GM12878 (cell line): Measurements from ENCODE around the gene HDAC7. TPM values are rescaled to one million over a fixed set of nuclear protein-coding genes. Genes with fewer than 3 reads are reported as not detected.

ENCODE experiments used
- ATAC-seq: fragments of 200-7000 bp; cut with Tn5 transposase; 3 replicates; pipeline ENCODE4 v1.9.1; 2020; ENCODE audit warnings: mild to moderate bottlenecking, moderate library complexity
- BruUV-seq: library from RNA; stranded (reverse); fragments of 400-500 nt; replicated peaks from 2 replicates; lab custom pipeline; 2021; lab: Mats Ljungman, UMichigan
- CTCF ChIA-PET: fragments of 300-600 bp; sonication (Branson Sonifier 250); formaldehyde crosslinking; extraction: SDS; loops from one replicate; lab custom pipeline; 2021; ENCODE audit warnings: inconsistent platforms; lab: Yijun Ruan, JAX
- POLR2A ChIA-PET: fragments of 350-600 bp; formaldehyde crosslinking; extraction: SDS; loops from one replicate; lab custom pipeline; 2021; ENCODE audit warnings: inconsistent platforms; lab: Charles Lee
- RAD21 ChIA-PET: fragments of 300-600 bp; sonication (Branson Sonifier 250); formaldehyde crosslinking; loops from one replicate; lab custom pipeline; 2023; ENCODE audit warnings: antibody characterized with exemption; ENCODE audit not compliant: unreplicated experiment; lab: Charles Lee
- SMC1A ChIA-PET: fragments of 300-600 bp; sonication (Branson Sonifier 250); formaldehyde crosslinking; loops from one replicate; lab custom pipeline; 2023; ENCODE audit not compliant: unreplicated experiment, uncharacterized antibody; lab: Charles Lee
- DNase-seq: peaks from one replicate; pipeline ENCODE4 v3.0.0-alpha.2; 2011; ENCODE audit warnings: low read depth, low spot score
- FAIRE-seq: peaks from 3 replicates; lab custom pipeline; 2011; peaks lifted over from hg19 to GRCh38; lab: Jason Lieb, UNC
- H2AFZ ChIP-seq: 2 replicates; pipeline ENCODE4 v1.6.0; 2011; ENCODE audit warnings: low read depth, low read length, control low read depth; ENCODE audit not compliant: control insufficient read depth
- H3K27ac ChIP-seq: 2 replicates; pipeline ENCODE4 v1.5.1; 2011; ENCODE audit warnings: control low read depth; ENCODE audit not compliant: control insufficient read depth, insufficient read depth
- H3K27me3 ChIP-seq, 2 experiments: replicated peaks in 1 of 2; 2 replicates each; pipeline versions ENCODE4 v1.6.0 to v1.6.1; 2011; ENCODE audit warnings: low read length in 1 of 2; ENCODE audit not compliant: control insufficient read depth in 2 of 2, insufficient read depth in 2 of 2
- H3K36me3 ChIP-seq, 2 experiments: 2 replicates each; pipeline ENCODE4 v1.5.1; 2011; ENCODE audit warnings: low read length in 1 of 2; ENCODE audit not compliant: control insufficient read depth in 2 of 2, insufficient read depth in 2 of 2
- H3K4me1 ChIP-seq: 2 replicates; pipeline ENCODE4 v1.6.1; 2011; ENCODE audit warnings: mild to moderate bottlenecking, low read length, moderate library complexity, mixed read lengths; ENCODE audit not compliant: control insufficient read depth, insufficient read depth
- H3K4me2 ChIP-seq: 2 replicates; pipeline ENCODE4 v1.6.0; 2011; ENCODE audit warnings: control low read depth; ENCODE audit not compliant: control insufficient read depth, insufficient read depth
- H3K4me3 ChIP-seq: fragments of 200-600 bp; sonication (generic); 2 replicates; pipeline ENCODE4 v1.5.1; 2016
- H3K79me2 ChIP-seq: 2 replicates; pipeline ENCODE4 v1.6.0; 2011; ENCODE audit warnings: low read length; ENCODE audit not compliant: control insufficient read depth, insufficient read depth
- H3K9ac ChIP-seq: 2 replicates; pipeline ENCODE4 v1.8.0; 2011; ENCODE audit warnings: low read length, control low read depth, mixed read lengths; ENCODE audit not compliant: control insufficient read depth, insufficient read depth
- H3K9me3 ChIP-seq: replicated peaks from 3 replicates; pipeline ENCODE4 v1.5.1; 2011; ENCODE audit warnings: mild to moderate bottlenecking, low read length; ENCODE audit not compliant: control insufficient read depth, insufficient read depth
- H4K20me1 ChIP-seq: 2 replicates; pipeline ENCODE4 v1.6.0; 2011; ENCODE audit not compliant: control insufficient read depth, insufficient read depth
- BACH1 ChIP-seq: fragments of 450-650 bp; IDR thresholded peaks from 2 replicates; pipeline ENCODE4 v1.6.1; 2017; ENCODE audit warnings: mild to moderate bottlenecking, borderline replicate concordance
- EGR1 ChIP-seq, 2 experiments: IDR thresholded peaks; 1 replicate in 1 of 2; 2 replicates in 1 of 2; pipeline ENCODE4 v1.6.1; 2011 to 2012; ENCODE audit warnings: low read depth in 2 of 2, low read length in 2 of 2, borderline replicate concordance in 1 of 2, mild to moderate bottlenecking in 1 of 2, moderate library complexity in 1 of 2
- NFIC ChIP-seq: IDR thresholded peaks from 2 replicates; pipeline ENCODE4 v1.6.1; 2012; ENCODE audit warnings: low read depth, mild to moderate bottlenecking, inconsistent platforms, low read length, moderate library complexity
- PML ChIP-seq: IDR thresholded peaks from 2 replicates; pipeline ENCODE4 v1.6.1; 2012; ENCODE audit warnings: low read length, inconsistent platforms
- REST ChIP-seq: IDR thresholded peaks from 2 replicates; pipeline ENCODE4 v1.6.1; 2012; ENCODE audit warnings: mild to moderate bottlenecking, low read depth, low read length
- STAT1 ChIP-seq: fragments of 450-650 bp; conservative IDR thresholded peaks from 2 replicates; pipeline ENCODE4 v1.6.1; 2014; ENCODE audit warnings: antibody characterized with exemption, mild to moderate bottlenecking
- STAT3 ChIP-seq: IDR thresholded peaks from 2 replicates; pipeline ENCODE4 v1.6.1; 2011; ENCODE audit warnings: low read depth, low read length, improper control_type of control experiment
- TCF12 ChIP-seq: IDR thresholded peaks from 2 replicates; pipeline ENCODE4 v1.6.1; 2011; ENCODE audit warnings: low read depth, mild to moderate bottlenecking, low read length
- ZNF274 ChIP-seq: IDR thresholded peaks from one replicate; pipeline ENCODE4 v1.8.0; 2011; ENCODE audit not compliant: insufficient read length, insufficient read depth
- ZNF622 ChIP-seq: fragments of 450-650 bp; IDR thresholded peaks from 2 replicates; pipeline ENCODE4 v1.6.1; 2017; ENCODE audit warnings: mild to moderate bottlenecking, inconsistent platforms
- WGBS: methylation state at CpG from one replicate; pipeline ENCODE4 v1.1.6; 2016; ENCODE audit warnings: low lambda C conversion rate; ENCODE audit not compliant: insufficient replicate concordance, insufficient coverage; ENCODE audit errors: missing lambda C conversion rate; 5-methylcytosine and 5-hydroxymethylcytosine counted together
- in situ Hi-C: fragments of 300-500 bp; cut with MboI; formaldehyde crosslinking; loops from 9 replicates; pipeline ENCODE4 v1.14.3; 2018; ENCODE audit warnings: mixed read lengths
- intact Hi-C: fragments of 100-400 bp; cut with micrococcal nuclease; formaldehyde crosslinking; loops from one replicate; pipeline ENCODE4 v1.14.2; 2022; ENCODE audit not compliant: unreplicated experiment
- polyA plus RNA-seq, 11 experiments: library from polyadenylated mRNA; depleted of rRNA in 4 of 11; unstranded in 6 of 11; stranded (reverse) in 5 of 11; fragments of >200 nt; fragmentation: Nextera tagmentation in 4 of 11; fragmentation: Illumina TruSeq in 1 of 11; extraction: Ambion mirVana in 4 of 11; extraction: Trizol in 1 of 11; gene quantifications; 1 replicate in 1 of 11; 2 replicates in 10 of 11; pipeline versions ENCODE4 v1.2.1 to v1.2.3, GENCODE V29; 2011 to 2016; ENCODE audit warnings: inconsistent platforms in 2 of 11, missing spikeins in 2 of 11, low read depth in 1 of 11
- total RNA-seq, 4 experiments: library from RNA; depleted of rRNA in 3 of 4; stranded (reverse); fragments of >200 nt in 3 of 4; fragmentation: Illumina TruSeq in 1 of 4; extraction: Trizol in 1 of 4; gene quantifications; 2 replicates each; pipeline versions ENCODE4 v1.2.1 to v1.2.3, GENCODE V29; 2013 to 2021
- TF ChIP-seq, protein P1 (sequence below): fragments of 450-650 bp; formaldehyde crosslinking; IDR thresholded peaks from 2 replicates; pipeline ENCODE4 v1.5.0; 2022; ENCODE audit warnings: mild to moderate bottlenecking, missing genetic modification characterization
- TF ChIP-seq, protein P2 (sequence below): fragments of 450-650 bp; IDR thresholded peaks from 2 replicates; pipeline ENCODE4 v1.6.1; 2017; ENCODE audit warnings: mild to moderate bottlenecking, moderate library complexity
- TF ChIP-seq, protein P3 (sequence below): IDR thresholded peaks from 2 replicates; pipeline ENCODE4 v1.6.1; 2012; ENCODE audit warnings: low read depth, low read length, improper control_type of control experiment

The HDAC7 gene
- total and polyA plus RNA-seq, 10 of the 15 experiments (the other 5 are each of a cell fraction or from before 2014, with no cell fraction given), result 0.47 to 18.3 (median 5.4) TPM

DNA sequence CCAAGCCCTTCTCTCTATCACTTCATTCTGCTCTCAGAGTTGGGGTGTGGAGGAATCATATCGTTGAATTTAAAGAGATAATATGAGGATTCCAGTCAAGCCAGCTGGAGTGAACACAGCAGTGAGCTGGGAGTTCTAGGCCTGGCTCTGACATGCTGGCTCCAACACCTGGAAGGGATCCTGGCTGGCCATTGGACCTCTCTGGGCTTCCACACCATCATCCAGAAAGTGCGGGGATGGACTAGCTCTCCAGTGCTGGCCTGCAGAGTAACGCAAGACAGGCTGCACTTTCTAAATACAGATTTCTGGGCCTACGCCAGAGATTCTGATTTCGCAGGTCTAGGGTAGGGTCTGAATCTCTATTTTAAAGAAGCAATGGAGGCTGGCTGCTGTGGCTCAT lies 34.8 kb upstream of the HDAC7 start:
- no peaks in the 10 kb centered on the region for H3K36me3 ChIP-seq
- H3K9me3 ChIP-seq, result no peaks in the 10 kb centered on the region
- no peak overlapping the region for H3K9ac ChIP-seq
- DNase-seq (no peak), FAIRE-seq (no peak), ATAC-seq (no peak)
- ChIA-PET SMC1A (no interaction called here), RAD21 (no interaction called here), POLR2A (no interaction called here), CTCF (no interaction called here)
- WGBS, result 99% methylated on average over 5 of the region's 5 CpGs
- H3K4me1 ChIP-seq, result no peaks in the 10 kb centered on the region
- H3K4me3 ChIP-seq, result no peak overlapping the region
- TF ChIP-seq, protein P1, sequence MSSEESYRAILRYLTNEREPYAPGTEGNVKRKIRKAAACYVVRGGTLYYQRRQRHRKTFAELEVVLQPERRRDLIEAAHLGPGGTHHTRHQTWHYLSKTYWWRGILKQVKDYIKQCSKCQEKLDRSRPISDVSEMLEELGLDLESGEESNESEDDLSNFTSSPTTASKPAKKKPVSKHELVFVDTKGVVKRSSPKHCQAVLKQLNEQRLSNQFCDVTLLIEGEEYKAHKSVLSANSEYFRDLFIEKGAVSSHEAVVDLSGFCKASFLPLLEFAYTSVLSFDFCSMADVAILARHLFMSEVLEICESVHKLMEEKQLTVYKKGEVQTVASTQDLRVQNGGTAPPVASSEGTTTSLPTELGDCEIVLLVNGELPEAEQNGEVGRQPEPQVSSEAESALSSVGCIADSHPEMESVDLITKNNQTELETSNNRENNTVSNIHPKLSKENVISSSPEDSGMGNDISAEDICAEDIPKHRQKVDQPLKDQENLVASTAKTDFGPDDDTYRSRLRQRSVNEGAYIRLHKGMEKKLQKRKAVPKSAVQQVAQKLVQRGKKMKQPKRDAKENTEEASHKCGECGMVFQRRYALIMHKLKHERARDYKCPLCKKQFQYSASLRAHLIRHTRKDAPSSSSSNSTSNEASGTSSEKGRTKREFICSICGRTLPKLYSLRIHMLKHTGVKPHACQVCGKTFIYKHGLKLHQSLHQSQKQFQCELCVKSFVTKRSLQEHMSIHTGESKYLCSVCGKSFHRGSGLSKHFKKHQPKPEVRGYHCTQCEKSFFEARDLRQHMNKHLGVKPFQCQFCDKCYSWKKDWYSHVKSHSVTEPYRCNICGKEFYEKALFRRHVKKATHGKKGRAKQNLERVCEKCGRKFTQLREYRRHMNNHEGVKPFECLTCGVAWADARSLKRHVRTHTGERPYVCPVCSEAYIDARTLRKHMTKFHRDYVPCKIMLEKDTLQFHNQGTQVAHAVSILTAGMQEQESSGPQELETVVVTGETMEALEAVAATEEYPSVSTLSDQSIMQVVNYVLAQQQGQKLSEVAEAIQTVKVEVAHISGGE (CRISPR knock-in tag), result no peak
- TF ChIP-seq STAT1, result no peak
- TF ChIP-seq, protein P2, sequence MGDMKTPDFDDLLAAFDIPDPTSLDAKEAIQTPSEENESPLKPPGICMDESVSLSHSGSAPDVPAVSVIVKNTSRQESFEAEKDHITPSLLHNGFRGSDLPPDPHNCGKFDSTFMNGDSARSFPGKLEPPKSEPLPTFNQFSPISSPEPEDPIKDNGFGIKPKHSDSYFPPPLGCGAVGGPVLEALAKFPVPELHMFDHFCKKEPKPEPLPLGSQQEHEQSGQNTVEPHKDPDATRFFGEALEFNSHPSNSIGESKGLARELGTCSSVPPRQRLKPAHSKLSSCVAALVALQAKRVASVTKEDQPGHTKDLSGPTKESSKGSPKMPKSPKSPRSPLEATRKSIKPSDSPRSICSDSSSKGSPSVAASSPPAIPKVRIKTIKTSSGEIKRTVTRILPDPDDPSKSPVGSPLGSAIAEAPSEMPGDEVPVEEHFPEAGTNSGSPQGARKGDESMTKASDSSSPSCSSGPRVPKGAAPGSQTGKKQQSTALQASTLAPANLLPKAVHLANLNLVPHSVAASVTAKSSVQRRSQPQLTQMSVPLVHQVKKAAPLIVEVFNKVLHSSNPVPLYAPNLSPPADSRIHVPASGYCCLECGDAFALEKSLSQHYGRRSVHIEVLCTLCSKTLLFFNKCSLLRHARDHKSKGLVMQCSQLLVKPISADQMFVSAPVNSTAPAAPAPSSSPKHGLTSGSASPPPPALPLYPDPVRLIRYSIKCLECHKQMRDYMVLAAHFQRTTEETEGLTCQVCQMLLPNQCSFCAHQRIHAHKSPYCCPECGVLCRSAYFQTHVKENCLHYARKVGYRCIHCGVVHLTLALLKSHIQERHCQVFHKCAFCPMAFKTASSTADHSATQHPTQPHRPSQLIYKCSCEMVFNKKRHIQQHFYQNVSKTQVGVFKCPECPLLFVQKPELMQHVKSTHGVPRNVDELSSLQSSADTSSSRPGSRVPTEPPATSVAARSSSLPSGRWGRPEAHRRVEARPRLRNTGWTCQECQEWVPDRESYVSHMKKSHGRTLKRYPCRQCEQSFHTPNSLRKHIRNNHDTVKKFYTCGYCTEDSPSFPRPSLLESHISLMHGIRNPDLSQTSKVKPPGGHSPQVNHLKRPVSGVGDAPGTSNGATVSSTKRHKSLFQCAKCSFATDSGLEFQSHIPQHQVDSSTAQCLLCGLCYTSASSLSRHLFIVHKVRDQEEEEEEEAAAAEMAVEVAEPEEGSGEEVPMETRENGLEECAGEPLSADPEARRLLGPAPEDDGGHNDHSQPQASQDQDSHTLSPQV, result no peak
- no peak for TF ChIP-seq EGR1 (IDR thresholded peaks at IDR 0.05; ENCODE audit: borderline replicate concordance in 1 of 2, low read depth in 2 of 2, low read length in 2 of 2)
- no peak for TF ChIP-seq ZNF274
- TF ChIP-seq, protein P3, sequence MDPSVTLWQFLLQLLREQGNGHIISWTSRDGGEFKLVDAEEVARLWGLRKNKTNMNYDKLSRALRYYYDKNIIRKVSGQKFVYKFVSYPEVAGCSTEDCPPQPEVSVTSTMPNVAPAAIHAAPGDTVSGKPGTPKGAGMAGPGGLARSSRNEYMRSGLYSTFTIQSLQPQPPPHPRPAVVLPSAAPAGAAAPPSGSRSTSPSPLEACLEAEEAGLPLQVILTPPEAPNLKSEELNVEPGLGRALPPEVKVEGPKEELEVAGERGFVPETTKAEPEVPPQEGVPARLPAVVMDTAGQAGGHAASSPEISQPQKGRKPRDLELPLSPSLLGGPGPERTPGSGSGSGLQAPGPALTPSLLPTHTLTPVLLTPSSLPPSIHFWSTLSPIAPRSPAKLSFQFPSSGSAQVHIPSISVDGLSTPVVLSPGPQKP, result no peak
- no peak for TF ChIP-seq REST
- no peak for TF ChIP-seq PML
- TF ChIP-seq BACH1, result no peak
- no peak for TF ChIP-seq NFIC
- TF ChIP-seq ZNF622, result no peak
- no peak for TF ChIP-seq STAT3
- TF ChIP-seq TCF12, result no peak
- no peaks in the 10 kb centered on the region for H3K79me2 ChIP-seq
- H4K20me1 ChIP-seq, result no peaks in the 10 kb centered on the region
- no peak overlapping the region for H2AFZ ChIP-seq
- in situ Hi-C loops, result no loop called here
- H3K4me2 ChIP-seq, result no peak overlapping the region
- H3K27ac ChIP-seq, result no peak overlapping the region
- intact Hi-C loops, result no loop called here
- no peaks in the 10 kb centered on the region for H3K27me3 ChIP-seq
- BruUV-seq, result no TSS peak
